PC-3 (cell line): ENCODE measurements around the gene EMCN. TPM values are rescaled to one million over a fixed set of nuclear protein-coding genes. Genes with fewer than 3 reads are reported as not detected.

Source experiments
- ATAC-seq: fragments of 200-7000 bp; cut with Tn5 transposase; 2 replicates; pipeline ENCODE4 v1.9.1; 2020; ENCODE audit warnings: mild to moderate bottlenecking, moderate library complexity
- BruUV-seq: library from RNA; stranded (reverse); fragments of 400-500 nt; replicated peaks from 2 replicates; lab custom pipeline; 2021; lab: Mats Ljungman, UMichigan
- CTCF ChIA-PET: fragments of 300-600 bp; sonication (Branson Sonifier 250); formaldehyde crosslinking; loops from one replicate; lab custom pipeline; 2022; ENCODE audit warnings: antibody characterized with exemption; lab: Charles Lee
- POLR2A ChIA-PET: fragments of 300-600 bp; sonication (Branson Sonifier 250); formaldehyde crosslinking; loops from one replicate; lab custom pipeline; 2022; ENCODE audit warnings: antibody characterized with exemption; ENCODE audit not compliant: unreplicated experiment; lab: Charles Lee
- DNase-seq: peaks from one replicate; pipeline ENCODE4 v3.0.0-alpha.2; 2015
- H2AFZ ChIP-seq: fragments of 300-600 bp; sonication (generic); 2 replicates; pipeline ENCODE4 v1.6.0; 2016; ENCODE audit warnings: antibody characterized with exemption, low read length
- H3F3A ChIP-seq: fragments of 300-600 bp; sonication (generic); one replicate; pipeline ENCODE4 v1.6.0; 2017; ENCODE audit warnings: antibody characterized with exemption, low read length, control low read depth, mild to moderate bottlenecking; ENCODE audit not compliant: unreplicated experiment
- H3K27ac ChIP-seq: fragments of 300-600 bp; sonication (generic); 2 replicates; pipeline ENCODE4 v1.5.1; 2016; ENCODE audit warnings: mild to moderate bottlenecking, low read length
- H3K27me3 ChIP-seq: fragments of 300-600 bp; sonication (generic); 2 replicates; pipeline ENCODE4 v1.6.1; 2016; ENCODE audit warnings: low read length, mixed read lengths
- H3K36me3 ChIP-seq: fragments of 300-600 bp; sonication (generic); 2 replicates; pipeline ENCODE4 v1.6.1; 2016; ENCODE audit warnings: low read depth, mixed run types, low read length, mixed read lengths
- H3K4me1 ChIP-seq: fragments of 300-600 bp; sonication (generic); 2 replicates; pipeline ENCODE4 v1.5.1; 2016; ENCODE audit warnings: low read length; ENCODE audit not compliant: insufficient read depth
- H3K4me2 ChIP-seq: fragments of 300-600 bp; sonication (generic); 2 replicates; pipeline ENCODE4 v1.6.0; 2016; ENCODE audit warnings: low read length
- H3K4me3 ChIP-seq: fragments of 300-600 bp; sonication (generic); 2 replicates; pipeline ENCODE4 v1.5.1; 2016; ENCODE audit warnings: mild to moderate bottlenecking, low read length, mixed read lengths
- H3K79me2 ChIP-seq: fragments of 300-600 bp; sonication (generic); 2 replicates; pipeline ENCODE4 v1.6.1; 2017; ENCODE audit warnings: low read length, mixed read lengths
- H3K9ac ChIP-seq: fragments of 300-600 bp; sonication (generic); 2 replicates; pipeline ENCODE4 v1.6.0; 2016; ENCODE audit warnings: mild to moderate bottlenecking, low read length
- H3K9me2 ChIP-seq: fragments of 300-600 bp; sonication (generic); replicated peaks from 2 replicates; pipeline ENCODE4 v1.6.1; 2016; ENCODE audit warnings: mixed run types, low read length, mixed read lengths
- H3K9me3 ChIP-seq: fragments of 300-600 bp; sonication (generic); 2 replicates; pipeline ENCODE4 v1.6.1; 2016; ENCODE audit warnings: low read length, mixed read lengths
- H4K20me1 ChIP-seq: fragments of 300-600 bp; sonication (generic); 2 replicates; pipeline ENCODE4 v1.6.1; 2016; ENCODE audit warnings: low read length, mixed read lengths
- EZH2 ChIP-seq: fragments of 300-600 bp; sonication (generic); IDR thresholded peaks from one replicate; pipeline ENCODE4 v1.6.1; 2017; ENCODE audit warnings: antibody characterized with exemption, mild to moderate bottlenecking, low read length; ENCODE audit not compliant: unreplicated experiment
- EZH2phosphoT487 ChIP-seq: fragments of 300-600 bp; sonication (generic); IDR thresholded peaks from 2 replicates; pipeline ENCODE4 v1.6.1; 2018; ENCODE audit warnings: mild to moderate bottlenecking, antibody characterized with exemption, low read length, borderline replicate concordance
- intact Hi-C: fragments of 100-400 bp; cut with micrococcal nuclease; formaldehyde crosslinking; loops from 2 replicates; pipeline ENCODE4 v1.9.0; 2023
- total RNA-seq: library from RNA; depleted of rRNA; stranded (reverse); fragments of >200 nt; gene quantifications from 2 replicates; pipeline ENCODE4 v1.2.3, GENCODE V29; 2014
- TF ChIP-seq, protein P1 (sequence below): fragments of 300-600 bp; sonication (generic); conservative IDR thresholded peaks from 2 replicates; pipeline ENCODE4 v1.5.1; 2017; ENCODE audit warnings: antibody characterized with exemption, low read depth, mild to moderate bottlenecking, low read length

The EMCN gene
- total RNA-seq, 1 experiment from 2014 or later: not detected

DNA sequence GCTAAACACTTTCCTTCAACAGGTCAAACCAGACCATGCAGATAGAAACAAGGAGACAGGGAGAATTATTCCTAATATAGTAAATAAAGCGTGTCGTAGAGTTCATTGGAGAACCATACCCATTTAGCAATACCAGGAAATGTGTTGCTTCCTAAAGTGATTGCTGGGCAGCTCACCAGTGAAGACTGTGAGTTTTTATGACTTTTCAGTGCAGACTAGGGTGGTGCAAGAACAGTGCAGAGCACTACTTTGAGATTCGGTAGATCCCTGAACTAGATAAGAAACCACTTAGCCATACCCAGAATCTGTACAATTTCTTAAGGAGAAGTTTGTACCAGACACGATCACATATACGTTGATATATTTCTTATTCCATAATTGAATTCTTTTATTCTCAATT is 87.4 kb downstream of the EMCN start:
- Histone ChIP-seq H3F3A (no peaks in the 10 kb centered on the region), H3K36me3 (no peaks in the 10 kb centered on the region), H3K27ac (no peak overlapping the region), H3K27me3 (no peaks in the 10 kb centered on the region), H3K9me2 (no peaks in the 10 kb centered on the region), H3K79me2 (no peaks in the 10 kb centered on the region), H3K9me3 (no peaks in the 10 kb centered on the region), H3K4me1 (peaks cover 13% of the 10 kb centered on the region), H3K9ac (no peak overlapping the region), H3K4me2 (no peak overlapping the region), H2AFZ (no peak overlapping the region), H3K4me3 (no peak overlapping the region), H4K20me1 (no peaks in the 10 kb centered on the region)
- CTCF ChIA-PET: no interaction called here
- ATAC-seq: no peak
- no peak for DNase-seq
- intact Hi-C loops: no loop called here
- TF ChIP-seq EZH2phosphoT487 (no peak), EZH2 (no peak)
- TF ChIP-seq, protein P1, sequence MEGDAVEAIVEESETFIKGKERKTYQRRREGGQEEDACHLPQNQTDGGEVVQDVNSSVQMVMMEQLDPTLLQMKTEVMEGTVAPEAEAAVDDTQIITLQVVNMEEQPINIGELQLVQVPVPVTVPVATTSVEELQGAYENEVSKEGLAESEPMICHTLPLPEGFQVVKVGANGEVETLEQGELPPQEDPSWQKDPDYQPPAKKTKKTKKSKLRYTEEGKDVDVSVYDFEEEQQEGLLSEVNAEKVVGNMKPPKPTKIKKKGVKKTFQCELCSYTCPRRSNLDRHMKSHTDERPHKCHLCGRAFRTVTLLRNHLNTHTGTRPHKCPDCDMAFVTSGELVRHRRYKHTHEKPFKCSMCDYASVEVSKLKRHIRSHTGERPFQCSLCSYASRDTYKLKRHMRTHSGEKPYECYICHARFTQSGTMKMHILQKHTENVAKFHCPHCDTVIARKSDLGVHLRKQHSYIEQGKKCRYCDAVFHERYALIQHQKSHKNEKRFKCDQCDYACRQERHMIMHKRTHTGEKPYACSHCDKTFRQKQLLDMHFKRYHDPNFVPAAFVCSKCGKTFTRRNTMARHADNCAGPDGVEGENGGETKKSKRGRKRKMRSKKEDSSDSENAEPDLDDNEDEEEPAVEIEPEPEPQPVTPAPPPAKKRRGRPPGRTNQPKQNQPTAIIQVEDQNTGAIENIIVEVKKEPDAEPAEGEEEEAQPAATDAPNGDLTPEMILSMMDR: no peak
- BruUV-seq: no TSS peak
- POLR2A ChIA-PET: no interaction called here

DNA sequence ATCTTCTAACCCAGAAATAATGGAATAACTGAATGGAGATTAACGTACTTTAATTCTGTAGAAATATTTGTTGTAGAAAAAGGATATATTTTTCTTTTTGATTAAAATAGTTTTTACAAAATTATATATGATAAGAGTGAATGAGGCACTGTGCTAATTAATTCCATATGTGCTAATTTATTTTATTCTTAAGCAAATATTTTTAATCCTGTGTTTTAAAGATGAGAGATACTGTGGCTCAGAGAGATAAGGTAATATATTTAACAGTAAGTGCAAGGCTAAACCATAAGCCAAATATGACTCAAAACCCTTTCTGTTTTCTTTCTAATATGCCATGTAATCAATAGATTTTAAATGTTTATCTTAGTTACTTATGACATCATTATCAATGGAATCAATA is 88.2 kb downstream of the EMCN start:
- H3K79me2 ChIP-seq: no peaks in the 10 kb centered on the region
- H3K27me3 ChIP-seq: no peaks in the 10 kb centered on the region
- no peak overlapping the region for H2AFZ ChIP-seq
- intact Hi-C loops: loop anchor here (10.0 kb wide), 1 partner anchor 335 kb away; no protein-coding TSS in a partner anchor
- H3K4me2 ChIP-seq: no peak overlapping the region
- ChIA-PET CTCF (no interaction called here), POLR2A (no interaction called here)
- BruUV-seq: no TSS peak
- H3K9me2 ChIP-seq: no peaks in the 10 kb centered on the region
- no peaks in the 10 kb centered on the region for H4K20me1 ChIP-seq
- DNase-seq (no peak), ATAC-seq (no peak)
- no peak overlapping the region for H3K9ac ChIP-seq
- no peaks in the 10 kb centered on the region for H3F3A ChIP-seq
- H3K27ac ChIP-seq: no peak overlapping the region
- no peaks in the 10 kb centered on the region for H3K36me3 ChIP-seq
- peaks cover 13% of the 10 kb centered on the region for H3K4me1 ChIP-seq
- TF ChIP-seq EZH2 (no peak), EZH2phosphoT487 (no peak)
- TF ChIP-seq, protein P1: no peak
- H3K9me3 ChIP-seq: no peaks in the 10 kb centered on the region
- H3K4me3 ChIP-seq: no peak overlapping the region

DNA sequence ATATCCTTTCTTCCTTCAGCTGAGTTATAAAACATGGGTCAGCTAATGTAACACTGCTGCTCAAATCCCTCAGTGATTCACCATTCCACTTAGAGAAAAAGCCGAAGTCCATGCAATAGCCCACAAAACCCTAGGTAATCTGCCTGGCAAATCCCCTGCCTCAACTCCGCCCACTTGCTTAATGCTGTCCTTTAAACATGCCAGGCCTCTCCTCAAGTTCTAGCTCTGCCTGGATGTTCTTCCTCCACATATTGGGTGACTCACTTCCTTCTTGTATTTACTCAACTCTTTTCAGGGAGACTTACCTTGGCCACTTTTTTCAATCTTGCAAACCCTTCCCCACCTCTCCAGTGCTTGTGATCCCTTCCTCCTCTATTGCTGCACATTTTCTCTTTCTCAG is 89.8 kb downstream of the EMCN start:
- peak overlapping the region; percentile 40 for H3K27ac ChIP-seq
- H3K4me3 ChIP-seq: no peak overlapping the region
- H3F3A ChIP-seq: no peaks in the 10 kb centered on the region
- H3K36me3 ChIP-seq: no peaks in the 10 kb centered on the region
- H4K20me1 ChIP-seq: no peaks in the 10 kb centered on the region
- H3K9me2 ChIP-seq: no peaks in the 10 kb centered on the region
- CTCF ChIA-PET: no interaction called here
- peak; percentile 99 for ATAC-seq
- no peak overlapping the region for H3K9ac ChIP-seq
- no peak overlapping the region for H3K4me2 ChIP-seq
- H3K27me3 ChIP-seq: no peaks in the 10 kb centered on the region
- intact Hi-C loops: loop anchor here (10.0 kb wide), 1 partner anchor 333 kb away; no protein-coding TSS in a partner anchor
- POLR2A ChIA-PET: no interaction called here
- no TSS peak for BruUV-seq
- H3K4me1 ChIP-seq: peaks cover 13% of the 10 kb centered on the region
- H3K79me2 ChIP-seq: no peaks in the 10 kb centered on the region
- H2AFZ ChIP-seq: no peak overlapping the region
- peak; percentile 82 for DNase-seq
- no peaks in the 10 kb centered on the region for H3K9me3 ChIP-seq
- no peak for TF ChIP-seq EZH2
- TF ChIP-seq EZH2phosphoT487: no peak
- TF ChIP-seq, protein P1: no peak
